H1 (cell line): ENCODE measurements around the gene MTX2. TPM values are rescaled to one million over a fixed set of nuclear protein-coding genes. Genes with fewer than 3 reads are reported as not detected.

Experiments
- POLR2AphosphoS5 ChIP-seq: IDR thresholded peaks from 2 replicates; pipeline ENCODE4 v1.6.1; 2011; ENCODE audit warnings: low read depth, low read length
- TEAD4 ChIP-seq: IDR thresholded peaks from 2 replicates; pipeline ENCODE4 v1.6.1; 2012; ENCODE audit warnings: low read depth, low read length, inconsistent platforms, mixed read lengths
- polyA plus RNA-seq, 7 experiments: library from polyadenylated mRNA; depleted of rRNA in 3 of 7; stranded (reverse) in 5 of 7; unstranded in 2 of 7; fragments of >200 nt in 5 of 7; fragments of 200-250 nt in 2 of 7; gene quantifications; 1 replicate in 5 of 7; 2 replicates in 1 of 7; 4 replicates in 1 of 7; pipeline versions ENCODE4 v1.2.1 to v1.2.3, GENCODE V29; 2011 to 2013; ENCODE audit warnings: missing spikeins in 2 of 7, mixed read lengths in 2 of 7
- total RNA-seq: library from RNA; stranded (reverse); fragmentation: NEBNext Ultra II Directional; extraction: Animal tissue kit (Norgen Biotek cat#: 25700); gene quantifications from 2 replicates; pipeline ENCODE4 v1.2.1, GENCODE V29; 2021

The MTX2 gene
- total and polyA plus RNA-seq, 2 of the 8 experiments (the other 6 are each of a cell fraction or from before 2014, with no cell fraction given): 33.5 to 38.3 TPM

- TF ChIP-seq POLR2AphosphoS5 (no peak), TEAD4 (no peak)
These were observed 295 bp upstream of the MTX2 start (continued) for GRCh38 chr2:176268976-176269318.
